Measurements from ENCODE around the gene TRPT1. TPM values are rescaled to one million over a fixed set of nuclear protein-coding genes. Genes with fewer than 3 reads are reported as not detected.
A peak's percentile ranks its signal among the peaks of the same experiment; 100 is the strongest.

Gene TRPT1
- total RNA-seq, 1 donor from 2014 or later: 39.0 TPM

DNA sequence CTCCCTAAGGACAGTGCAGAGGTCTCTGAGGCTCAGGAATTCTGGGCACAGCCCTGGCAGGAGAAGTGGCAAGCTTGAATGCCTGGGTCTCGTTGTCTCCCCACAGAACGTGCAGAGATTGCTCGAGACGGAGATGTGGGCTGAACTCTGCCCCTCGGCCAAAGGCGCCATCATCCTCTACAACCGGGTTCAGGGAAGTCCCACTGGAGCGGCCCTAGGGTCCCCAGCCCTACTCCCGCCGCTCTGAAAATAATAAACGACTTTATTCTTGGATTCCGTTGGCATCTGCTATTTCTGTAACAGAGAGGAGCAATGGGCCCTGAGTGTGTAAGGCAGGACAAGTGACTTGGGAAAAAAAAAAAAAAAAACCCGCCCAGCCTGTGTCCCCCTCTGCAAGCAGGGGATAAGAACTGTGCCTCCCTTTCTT, 3.8 kb upstream of the TRPT1 start:
- DNase-seq: no peak
- H3K9me3 Mint-ChIP-seq (ENCODE audit: unreplicated experiment): peaks cover 2% of the 10 kb centered on the region
- TF ChIP-seq, protein P1, sequence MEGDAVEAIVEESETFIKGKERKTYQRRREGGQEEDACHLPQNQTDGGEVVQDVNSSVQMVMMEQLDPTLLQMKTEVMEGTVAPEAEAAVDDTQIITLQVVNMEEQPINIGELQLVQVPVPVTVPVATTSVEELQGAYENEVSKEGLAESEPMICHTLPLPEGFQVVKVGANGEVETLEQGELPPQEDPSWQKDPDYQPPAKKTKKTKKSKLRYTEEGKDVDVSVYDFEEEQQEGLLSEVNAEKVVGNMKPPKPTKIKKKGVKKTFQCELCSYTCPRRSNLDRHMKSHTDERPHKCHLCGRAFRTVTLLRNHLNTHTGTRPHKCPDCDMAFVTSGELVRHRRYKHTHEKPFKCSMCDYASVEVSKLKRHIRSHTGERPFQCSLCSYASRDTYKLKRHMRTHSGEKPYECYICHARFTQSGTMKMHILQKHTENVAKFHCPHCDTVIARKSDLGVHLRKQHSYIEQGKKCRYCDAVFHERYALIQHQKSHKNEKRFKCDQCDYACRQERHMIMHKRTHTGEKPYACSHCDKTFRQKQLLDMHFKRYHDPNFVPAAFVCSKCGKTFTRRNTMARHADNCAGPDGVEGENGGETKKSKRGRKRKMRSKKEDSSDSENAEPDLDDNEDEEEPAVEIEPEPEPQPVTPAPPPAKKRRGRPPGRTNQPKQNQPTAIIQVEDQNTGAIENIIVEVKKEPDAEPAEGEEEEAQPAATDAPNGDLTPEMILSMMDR (IDR thresholded peaks at IDR 0.05; ENCODE audit: partially characterized antibody, unreplicated experiment): no peak
- peak overlapping the region; percentile 88 for H3K4me3 Mint-ChIP-seq (ENCODE audit: unreplicated experiment)
- H3K36me3 Mint-ChIP-seq (ENCODE audit: unreplicated experiment): no peaks in the 10 kb centered on the region
- no peak overlapping the region for H3K27ac Mint-ChIP-seq (ENCODE audit: unreplicated experiment)
- H3K27me3 Mint-ChIP-seq (ENCODE audit: unreplicated experiment): peaks cover 12% of the 10 kb centered on the region
- no peaks in the 10 kb centered on the region for H3K4me1 Mint-ChIP-seq (ENCODE audit: low read depth, unreplicated experiment)

DNA sequence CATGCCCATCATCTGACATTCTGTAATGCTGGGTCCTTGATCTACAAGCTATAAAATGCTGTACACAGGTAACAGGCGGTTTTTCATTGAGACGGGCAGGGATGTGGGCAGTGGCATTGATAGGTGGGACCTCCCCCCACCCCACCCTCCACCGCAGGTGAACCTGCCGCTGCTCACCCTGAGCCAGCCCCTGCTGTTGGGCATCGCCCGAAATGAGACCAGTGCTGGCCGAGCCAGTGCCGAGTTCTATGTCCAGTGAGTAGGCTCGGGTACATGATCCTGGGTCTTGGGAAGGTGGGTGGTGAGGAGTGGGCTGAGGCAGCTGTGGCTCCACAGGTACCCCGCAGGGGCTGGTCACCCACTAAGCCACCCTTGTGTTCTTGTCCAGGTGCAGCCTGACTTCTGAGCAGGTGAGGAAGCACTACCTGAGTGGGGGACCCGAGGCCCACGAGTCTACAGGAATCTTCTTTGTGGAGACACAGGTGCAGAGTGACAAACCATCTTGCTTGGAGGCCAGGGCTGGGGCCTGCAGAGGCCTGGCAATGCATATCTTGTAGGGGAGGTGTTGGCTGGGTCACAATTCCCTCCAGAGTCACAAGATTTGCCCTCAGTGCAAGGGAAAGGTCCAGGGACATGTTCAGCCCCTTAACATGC, 3.2 kb upstream of the TRPT1 start:
- Mint-ChIP-seq H3K36me3 (ENCODE audit: unreplicated experiment) (no peaks in the 10 kb centered on the region), H3K27ac (ENCODE audit: unreplicated experiment) (no peak overlapping the region), H3K4me1 (ENCODE audit: low read depth, unreplicated experiment) (no peaks in the 10 kb centered on the region)

DNA sequence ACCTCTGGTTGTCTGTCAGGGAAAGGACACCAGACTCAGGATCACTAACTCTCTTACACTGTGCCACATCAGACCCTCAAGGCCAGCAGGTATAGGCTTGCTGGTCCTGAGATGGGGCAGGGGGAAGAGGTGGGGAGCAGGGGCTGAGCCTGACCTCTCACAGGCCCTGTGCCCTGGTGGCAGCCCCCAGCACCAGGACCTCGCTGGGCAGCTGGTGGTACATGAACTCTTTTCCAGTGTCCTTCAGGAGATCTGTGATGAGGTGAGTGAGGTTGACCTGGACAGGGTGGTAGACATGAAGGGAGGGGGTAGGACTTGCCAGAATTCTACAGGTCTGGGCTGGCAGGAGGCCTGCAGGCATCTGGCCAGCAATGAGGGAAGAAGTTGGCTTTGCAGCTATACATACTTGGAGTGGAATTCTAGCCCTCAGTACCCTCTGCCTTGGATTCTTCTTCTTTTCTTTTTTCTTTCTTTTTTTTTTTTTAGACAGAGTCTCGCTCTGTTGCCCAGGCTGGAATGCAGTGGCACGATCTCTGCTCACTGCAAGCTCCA, 1.5 kb upstream of the TRPT1 start:
- Mint-ChIP-seq H3K27ac (ENCODE audit: unreplicated experiment) (no peak overlapping the region), H3K4me3 (ENCODE audit: unreplicated experiment) (peak overlapping the region; percentile 80), H3K9me3 (ENCODE audit: unreplicated experiment) (peaks cover 2% of the 10 kb centered on the region), H3K36me3 (ENCODE audit: unreplicated experiment) (no peaks in the 10 kb centered on the region), H3K4me1 (ENCODE audit: low read depth, unreplicated experiment) (no peaks in the 10 kb centered on the region), H3K27me3 (ENCODE audit: unreplicated experiment) (peaks cover 10% of the 10 kb centered on the region)
- TF ChIP-seq, protein P1 (IDR thresholded peaks at IDR 0.05; ENCODE audit: partially characterized antibody, unreplicated experiment): no peak
- DNase-seq: no peak

More for the DNA sequence above, 3.2 kb upstream of the TRPT1 start:
- peak overlapping the region; percentile 88 for H3K4me3 Mint-ChIP-seq (ENCODE audit: unreplicated experiment)
- H3K9me3 Mint-ChIP-seq (ENCODE audit: unreplicated experiment): peaks cover 2% of the 10 kb centered on the region
- H3K27me3 Mint-ChIP-seq (ENCODE audit: unreplicated experiment): peaks cover 12% of the 10 kb centered on the region
- no peak for DNase-seq
- TF ChIP-seq, protein P1 (IDR thresholded peaks at IDR 0.05; ENCODE audit: partially characterized antibody, unreplicated experiment): no peak

DNA sequence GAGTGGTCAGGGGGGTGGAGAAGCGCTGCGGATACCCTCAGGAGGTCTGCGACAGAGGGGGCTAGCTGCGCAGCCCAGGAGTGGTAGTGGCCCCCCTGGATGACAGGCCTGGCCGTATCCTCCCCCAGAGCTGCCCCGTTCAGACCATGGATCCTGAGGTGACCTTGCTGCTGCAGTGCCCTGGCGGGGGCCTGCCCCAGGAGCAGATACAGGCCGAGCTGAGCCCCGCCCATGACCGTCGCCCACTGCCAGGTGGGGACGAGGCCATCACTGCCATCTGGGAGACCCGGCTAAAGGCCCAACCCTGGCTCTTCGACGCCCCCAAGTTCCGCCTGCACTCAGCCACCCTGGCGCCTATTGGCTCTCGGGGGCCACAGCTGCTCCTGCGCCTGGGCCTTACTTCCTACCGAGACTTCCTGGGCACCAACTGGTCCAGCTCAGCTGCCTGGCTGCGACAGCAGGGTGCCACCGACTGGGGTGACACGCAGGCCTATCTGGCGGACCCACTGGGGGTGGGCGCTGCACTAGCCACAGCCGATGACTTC, 593 bp upstream of the TRPT1 start:
- no peak for DNase-seq
- Mint-ChIP-seq H3K4me1 (ENCODE audit: low read depth, unreplicated experiment) (no peaks in the 10 kb centered on the region), H3K9me3 (ENCODE audit: unreplicated experiment) (peaks cover 2% of the 10 kb centered on the region), H3K27ac (ENCODE audit: unreplicated experiment) (no peak overlapping the region), H3K4me3 (ENCODE audit: unreplicated experiment) (peak overlapping the region; percentile 80), H3K27me3 (ENCODE audit: unreplicated experiment) (peaks cover 7% of the 10 kb centered on the region), H3K36me3 (ENCODE audit: unreplicated experiment) (no peaks in the 10 kb centered on the region)
- TF ChIP-seq, protein P1 (IDR thresholded peaks at IDR 0.05; ENCODE audit: partially characterized antibody, unreplicated experiment): no peak

All from glutamatergic neuron (in vitro differentiated cells).